Measurements from ENCODE around the gene ADAM12. TPM values are rescaled to one million over a fixed set of nuclear protein-coding genes. Genes with fewer than 3 reads are reported as not detected.
"Not testable (repeated sequence)": the region's sequence is repeated elsewhere in the genome, so short reads cannot be mapped to it uniquely, and the experiment has no call there.

The ADAM12 gene
- total RNA-seq, 1 experiment from 2014 or later: not detected

DNA sequence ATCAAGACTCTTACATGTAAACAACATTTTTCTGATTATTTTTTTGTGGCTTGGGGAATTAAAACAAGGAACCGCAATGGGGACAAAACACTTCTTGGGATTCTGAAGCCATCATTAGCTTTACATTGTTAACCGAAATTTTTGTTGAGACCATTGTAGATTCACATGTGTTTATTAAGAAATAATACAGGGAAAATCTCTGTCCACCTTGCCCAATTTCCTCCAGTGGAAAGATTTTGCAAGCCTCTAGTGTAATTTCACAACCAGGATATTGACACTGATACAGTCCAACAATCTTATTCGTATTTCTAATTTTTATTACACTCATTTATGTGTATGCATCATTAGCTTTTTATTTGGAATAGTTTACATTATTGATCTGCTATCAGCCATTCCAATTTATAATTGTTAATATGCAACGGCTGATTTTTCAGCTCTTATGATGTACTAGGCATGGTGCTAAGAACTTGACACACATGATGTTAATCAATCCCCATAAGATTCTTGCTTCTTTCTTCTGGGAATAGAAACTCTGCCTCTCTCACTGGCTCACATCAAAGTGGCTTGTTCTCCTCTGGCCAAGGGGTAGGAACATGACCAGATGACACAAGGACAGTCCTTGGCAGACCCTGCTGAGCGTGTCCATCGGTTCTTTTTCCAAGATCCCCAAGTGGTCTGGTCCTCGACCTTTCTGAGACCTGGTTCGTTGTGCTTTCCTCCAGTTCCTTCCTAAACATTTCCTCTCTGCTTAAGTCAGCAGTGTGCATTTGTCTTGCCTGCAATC lies 137.6 kb downstream of the ADAM12 start:
- no peaks in the 10 kb centered on the region for H3K4me1 Mint-ChIP-seq (ENCODE audit: low read depth, unreplicated experiment)

DNA sequence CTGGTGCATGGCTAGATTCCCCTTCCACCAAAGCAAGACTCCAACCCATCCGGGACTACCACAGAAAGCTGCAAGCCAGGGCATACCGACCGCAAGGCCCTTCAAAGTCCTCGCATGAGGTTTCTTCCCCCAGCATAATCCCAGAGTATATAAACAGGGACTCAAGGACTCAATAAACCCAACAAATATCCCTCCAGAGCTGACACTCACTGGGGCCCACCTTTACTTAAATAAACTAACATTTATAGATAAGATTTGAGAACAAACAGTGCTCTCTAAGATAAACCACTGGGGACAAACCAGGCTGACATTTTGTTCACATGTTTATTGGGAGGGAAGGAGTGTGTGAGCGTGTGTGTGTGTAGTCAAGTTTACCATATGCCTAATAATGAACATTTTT lies 138.2 kb downstream of the ADAM12 start:
- no peak overlapping the region for H3K4me3 Mint-ChIP-seq (ENCODE audit: low read depth, unreplicated experiment)

More for the DNA sequence above, 137.6 kb downstream of the ADAM12 start:
- BruUV-seq (replicated peaks): no TSS peak
- CTCF ChIA-PET: no interaction called here
- Mint-ChIP-seq H3K27ac (ENCODE audit: unreplicated experiment) (no peak overlapping the region), H3K36me3 (ENCODE audit: insufficient read depth, unreplicated experiment) (no peaks in the 10 kb centered on the region), H3K9me3 (ENCODE audit: low read depth, unreplicated experiment) (peaks cover 9% of the 10 kb centered on the region), H3K27me3 (ENCODE audit: unreplicated experiment) (peaks cover 36% of the 10 kb centered on the region), H3K4me3 (ENCODE audit: low read depth, unreplicated experiment) (no peak overlapping the region)
- TF ChIP-seq, protein P1, sequence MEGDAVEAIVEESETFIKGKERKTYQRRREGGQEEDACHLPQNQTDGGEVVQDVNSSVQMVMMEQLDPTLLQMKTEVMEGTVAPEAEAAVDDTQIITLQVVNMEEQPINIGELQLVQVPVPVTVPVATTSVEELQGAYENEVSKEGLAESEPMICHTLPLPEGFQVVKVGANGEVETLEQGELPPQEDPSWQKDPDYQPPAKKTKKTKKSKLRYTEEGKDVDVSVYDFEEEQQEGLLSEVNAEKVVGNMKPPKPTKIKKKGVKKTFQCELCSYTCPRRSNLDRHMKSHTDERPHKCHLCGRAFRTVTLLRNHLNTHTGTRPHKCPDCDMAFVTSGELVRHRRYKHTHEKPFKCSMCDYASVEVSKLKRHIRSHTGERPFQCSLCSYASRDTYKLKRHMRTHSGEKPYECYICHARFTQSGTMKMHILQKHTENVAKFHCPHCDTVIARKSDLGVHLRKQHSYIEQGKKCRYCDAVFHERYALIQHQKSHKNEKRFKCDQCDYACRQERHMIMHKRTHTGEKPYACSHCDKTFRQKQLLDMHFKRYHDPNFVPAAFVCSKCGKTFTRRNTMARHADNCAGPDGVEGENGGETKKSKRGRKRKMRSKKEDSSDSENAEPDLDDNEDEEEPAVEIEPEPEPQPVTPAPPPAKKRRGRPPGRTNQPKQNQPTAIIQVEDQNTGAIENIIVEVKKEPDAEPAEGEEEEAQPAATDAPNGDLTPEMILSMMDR (IDR thresholded peaks at IDR 0.05; ENCODE audit: unreplicated experiment): no peak
- intact Hi-C loops (cut with micrococcal nuclease; ENCODE audit: unreplicated experiment): no loop called here
- no peak for DNase-seq

GRCh38 chr10:126247446-126247975 lies 140.8 kb downstream of the ADAM12 start:
- H3K9me3 Mint-ChIP-seq (ENCODE audit: low read depth, unreplicated experiment): peaks cover 9% of the 10 kb centered on the region
- H3K27ac Mint-ChIP-seq (ENCODE audit: unreplicated experiment): peak overlapping the region; percentile 11
- DNase-seq: peak; percentile 42
- H3K4me1 Mint-ChIP-seq (ENCODE audit: low read depth, unreplicated experiment): no peaks in the 10 kb centered on the region
- no peaks in the 10 kb centered on the region for H3K36me3 Mint-ChIP-seq (ENCODE audit: insufficient read depth, unreplicated experiment)
- no TSS peak for BruUV-seq (replicated peaks)
- TF ChIP-seq, protein P1 (IDR thresholded peaks at IDR 0.05; ENCODE audit: unreplicated experiment): no peak
- H3K4me3 Mint-ChIP-seq (ENCODE audit: low read depth, unreplicated experiment): no peak overlapping the region
- CTCF ChIA-PET: no interaction called here
- peaks cover 18% of the 10 kb centered on the region for H3K27me3 Mint-ChIP-seq (ENCODE audit: unreplicated experiment)
- intact Hi-C loops (cut with micrococcal nuclease; ENCODE audit: unreplicated experiment): no loop called here

More for the DNA sequence above, 138.2 kb downstream of the ADAM12 start:
- CTCF ChIA-PET: no interaction called here
- no peak for DNase-seq
- no TSS peak for BruUV-seq (replicated peaks)
- Mint-ChIP-seq H3K27ac (ENCODE audit: unreplicated experiment) (no peak overlapping the region), H3K9me3 (ENCODE audit: low read depth, unreplicated experiment) (peaks cover 9% of the 10 kb centered on the region), H3K4me1 (ENCODE audit: low read depth, unreplicated experiment) (no peaks in the 10 kb centered on the region), H3K27me3 (ENCODE audit: unreplicated experiment) (peaks cover 29% of the 10 kb centered on the region), H3K36me3 (ENCODE audit: insufficient read depth, unreplicated experiment) (no peaks in the 10 kb centered on the region)
- TF ChIP-seq, protein P1 (IDR thresholded peaks at IDR 0.05; ENCODE audit: unreplicated experiment): no peak
- intact Hi-C loops (cut with micrococcal nuclease; ENCODE audit: unreplicated experiment): no loop called here

GRCh38 chr10:126246396-126246795 lies 141.9 kb downstream of the ADAM12 start:
- H3K9me3 Mint-ChIP-seq (ENCODE audit: low read depth, unreplicated experiment); H3K36me3 Mint-ChIP-seq (ENCODE audit: insufficient read depth, unreplicated experiment); H3K27ac Mint-ChIP-seq (ENCODE audit: unreplicated experiment); H3K4me3 Mint-ChIP-seq (ENCODE audit: low read depth, unreplicated experiment); H3K4me1 Mint-ChIP-seq (ENCODE audit: low read depth, unreplicated experiment); H3K27me3 Mint-ChIP-seq (ENCODE audit: unreplicated experiment); intact Hi-C loops (cut with micrococcal nuclease; ENCODE audit: unreplicated experiment); BruUV-seq (replicated peaks); CTCF ChIA-PET; DNase-seq: not testable (repeated sequence)

GRCh38 chr10:126245501-126245900 lies 142.8 kb downstream of the ADAM12 start:
- no peak overlapping the region for H3K27ac Mint-ChIP-seq (ENCODE audit: unreplicated experiment)
- CTCF ChIA-PET: no interaction called here
- H3K4me1 Mint-ChIP-seq (ENCODE audit: low read depth, unreplicated experiment): no peaks in the 10 kb centered on the region
- no peak for DNase-seq
- H3K4me3 Mint-ChIP-seq (ENCODE audit: low read depth, unreplicated experiment): no peak overlapping the region
- peaks cover 5% of the 10 kb centered on the region for H3K27me3 Mint-ChIP-seq (ENCODE audit: unreplicated experiment)
- H3K9me3 Mint-ChIP-seq (ENCODE audit: low read depth, unreplicated experiment): no peaks in the 10 kb centered on the region
- intact Hi-C loops (cut with micrococcal nuclease; ENCODE audit: unreplicated experiment): no loop called here
- TF ChIP-seq, protein P1 (IDR thresholded peaks at IDR 0.05; ENCODE audit: unreplicated experiment): no peak
- no TSS peak for BruUV-seq (replicated peaks)
- H3K36me3 Mint-ChIP-seq (ENCODE audit: insufficient read depth, unreplicated experiment): no peaks in the 10 kb centered on the region

Data from Calu3 (cell line).